NK-92 (cell line): Measurements from ENCODE around the gene FANCE.

Experiments used
- DNase-seq: peaks from one replicate; lab custom pipeline; 2025; ENCODE audit not compliant: unreplicated experiment; lab: John Stamatoyannopoulos, UW

The FANCE gene

DNA sequence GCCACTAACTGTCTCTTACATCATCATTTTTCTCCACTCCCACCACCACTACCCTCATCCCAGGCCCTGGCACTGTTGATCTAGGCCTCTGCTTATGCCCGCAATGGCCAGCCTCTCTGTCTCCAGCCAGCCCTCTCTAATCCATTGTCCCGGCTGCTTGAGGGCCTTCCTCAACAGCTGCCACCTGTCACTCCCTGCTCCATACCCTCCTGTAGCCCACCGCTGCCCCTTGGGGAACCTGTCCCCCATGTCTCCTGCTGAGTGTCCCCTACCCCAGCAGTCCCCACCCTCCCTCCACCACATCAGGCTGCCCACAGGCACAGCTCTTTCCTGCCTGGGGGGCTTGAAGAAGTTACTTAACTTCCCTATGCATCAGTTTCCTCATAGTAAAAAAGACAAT is 31.4 kb downstream of the FANCE start:
- DNase-seq: no peak

DNA sequence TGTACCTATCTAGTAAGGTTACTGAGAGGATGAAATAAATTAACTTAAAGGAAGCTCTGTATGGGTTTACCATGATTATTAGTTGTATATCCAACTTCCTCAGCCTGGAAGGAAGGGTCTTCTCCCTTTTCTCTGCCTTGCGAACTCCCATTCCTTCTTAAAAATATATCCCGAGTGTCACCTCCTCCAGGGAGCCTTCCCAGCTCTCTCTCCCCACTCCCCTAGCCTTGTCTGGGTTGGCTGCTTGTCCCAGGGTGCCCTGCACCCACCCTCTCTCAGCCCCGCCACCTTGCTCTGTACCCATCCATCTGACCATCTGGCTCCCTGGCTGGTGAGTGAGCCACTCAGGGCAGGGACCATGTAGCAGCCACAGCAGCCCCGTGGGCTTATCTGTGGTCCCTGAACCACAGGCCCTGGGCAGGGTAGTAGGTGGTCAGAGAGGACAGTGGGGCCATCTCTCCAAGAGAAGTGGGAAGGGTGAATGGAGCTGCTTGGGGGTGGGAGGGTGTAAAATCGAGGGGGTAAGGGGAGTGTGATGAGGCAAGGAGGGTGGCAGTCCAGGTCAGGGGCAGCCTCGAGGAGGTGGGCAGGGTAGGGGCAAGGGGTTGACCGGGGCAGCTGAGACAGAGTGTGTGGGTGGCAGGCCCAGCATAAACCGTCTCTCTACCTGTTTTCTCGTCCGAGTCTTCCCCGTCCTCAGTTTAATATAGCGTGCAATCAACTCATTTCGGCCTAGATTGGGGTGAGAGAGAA is 31.9 kb downstream of the FANCE start:
- no peak for DNase-seq

DNA sequence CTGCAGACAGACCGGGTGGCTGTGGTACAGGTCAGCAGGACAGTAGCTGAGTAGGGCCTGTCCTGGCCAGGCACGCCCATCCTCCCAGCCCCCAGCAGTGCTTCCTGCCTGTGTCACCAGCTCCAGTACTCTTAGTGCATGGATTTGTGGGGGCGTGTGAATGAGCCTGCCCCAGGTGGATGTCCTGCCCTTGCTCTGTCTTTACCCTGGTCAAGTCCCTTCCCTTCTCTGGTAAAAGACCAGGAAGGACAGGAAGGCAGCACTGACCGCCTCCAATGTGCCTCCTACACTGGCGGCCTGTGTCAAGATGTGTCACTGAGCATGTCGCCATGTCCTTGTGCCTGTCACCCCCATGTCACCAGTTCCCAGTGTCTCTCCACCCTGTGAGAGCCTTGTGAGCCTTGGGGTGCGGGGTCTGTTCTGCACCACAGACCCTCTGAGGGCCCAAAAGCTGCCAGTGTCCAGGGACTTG is 32.8 kb downstream of the FANCE start:
- no peak for DNase-seq

DNA sequence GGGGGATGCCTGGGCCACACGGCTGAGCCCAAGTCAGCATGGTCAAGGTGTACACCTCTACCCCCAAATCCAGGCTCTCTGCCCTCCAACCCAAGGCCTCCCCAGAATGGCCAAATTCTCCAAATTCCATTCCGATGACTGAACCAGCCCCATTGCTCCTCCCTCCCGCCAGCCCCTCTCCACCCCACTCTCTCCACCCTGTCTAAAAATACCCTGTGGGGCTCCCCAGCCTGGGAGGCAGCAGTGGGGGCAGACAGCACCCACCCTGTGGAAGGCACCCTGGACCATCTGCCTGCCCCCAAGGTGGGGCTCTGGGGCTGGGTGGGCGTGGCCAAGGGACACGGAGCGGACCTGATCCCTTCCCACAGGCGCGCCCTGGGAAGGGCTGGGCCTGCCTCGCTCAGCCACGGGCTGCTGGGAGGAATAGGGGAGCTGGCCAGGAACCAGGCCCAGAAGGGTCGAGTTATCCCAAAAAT is 33.3 kb downstream of the FANCE start:
- no peak for DNase-seq

DNA sequence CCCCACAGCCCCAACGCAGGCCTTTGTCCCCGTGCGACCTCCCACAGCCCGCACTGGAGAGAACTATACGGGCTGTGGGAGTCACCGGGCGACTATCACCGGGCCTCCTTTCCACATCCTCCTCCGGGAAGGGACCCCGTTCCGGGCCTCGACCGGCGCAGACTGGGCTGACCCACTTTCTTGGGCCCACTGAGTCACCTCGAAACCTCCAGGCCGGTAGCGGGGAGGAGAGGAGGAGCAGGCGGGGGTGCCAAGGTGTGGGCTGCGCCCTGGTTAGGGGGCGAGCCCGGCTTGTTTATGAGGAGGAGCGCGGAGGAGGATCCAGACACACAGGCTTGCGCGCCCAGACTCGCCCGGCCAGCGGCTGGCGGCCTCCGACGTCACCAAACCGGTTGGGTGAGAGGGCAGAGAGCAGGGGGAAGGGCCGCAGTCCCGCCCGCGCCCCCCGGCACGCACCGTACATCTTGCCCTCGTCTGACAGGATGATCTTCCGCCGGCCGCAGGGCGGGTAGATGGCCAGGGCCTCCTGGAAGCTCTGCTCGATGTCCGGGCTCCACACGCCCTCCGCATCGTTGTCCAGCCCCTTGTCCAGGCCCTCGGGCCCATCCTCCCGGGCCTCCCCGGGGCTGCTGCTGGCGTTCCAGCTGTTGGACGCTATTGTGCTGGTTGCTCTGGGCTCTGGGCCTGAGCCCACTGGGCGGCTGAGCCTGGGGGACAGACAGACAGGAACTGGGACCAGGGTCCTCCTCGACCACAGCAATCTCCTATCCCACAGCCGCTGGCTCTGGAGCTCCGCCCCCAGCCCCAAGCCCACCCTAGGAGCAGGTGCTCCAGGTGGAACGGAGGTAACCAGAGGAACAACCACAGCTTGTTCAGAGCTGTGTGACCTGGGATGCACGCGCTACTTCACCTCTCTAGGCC is 34.1 kb downstream of the FANCE start:
- DNase-seq: no peak

DNA sequence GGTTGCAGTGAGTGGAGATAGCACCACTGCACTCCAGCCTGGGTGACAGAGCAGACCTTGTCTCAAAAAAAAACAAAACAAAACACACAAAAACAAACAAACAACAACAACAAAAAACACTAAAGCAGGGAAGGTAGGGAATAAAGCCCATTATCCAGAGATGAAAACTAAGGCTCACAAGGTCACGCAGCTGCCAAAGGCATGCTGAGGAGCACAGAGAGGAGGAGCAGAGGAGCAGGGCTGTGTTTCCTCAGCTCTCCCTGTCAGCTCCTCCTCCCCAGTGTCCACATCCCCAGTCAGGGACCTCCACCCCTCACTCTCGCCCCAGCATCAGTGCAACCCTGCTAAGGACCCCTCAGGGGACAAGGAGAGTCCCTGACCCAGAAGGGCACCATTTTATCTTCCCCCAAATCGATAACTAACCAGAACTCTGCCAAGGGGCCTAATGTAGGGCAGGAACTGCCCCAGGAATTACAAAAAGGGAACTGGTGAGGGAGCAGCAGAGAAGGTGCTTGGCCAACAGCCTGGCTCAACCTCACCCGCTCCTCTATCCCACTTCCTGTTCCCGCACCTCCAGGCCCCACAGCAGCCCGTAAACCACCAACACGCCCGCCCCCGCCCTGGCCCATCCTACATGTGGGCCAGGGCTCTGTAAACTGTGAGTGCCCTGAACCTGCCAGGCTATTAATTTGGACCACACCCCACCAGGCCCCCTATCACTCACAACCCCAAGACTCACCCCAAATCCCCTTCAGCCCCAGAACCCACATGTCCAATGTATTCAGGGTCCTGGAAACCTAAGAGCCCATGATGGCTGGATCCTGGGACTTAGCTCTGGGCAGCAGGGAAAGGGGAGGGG is 35.7 kb downstream of the FANCE start:
- no peak for DNase-seq

DNA sequence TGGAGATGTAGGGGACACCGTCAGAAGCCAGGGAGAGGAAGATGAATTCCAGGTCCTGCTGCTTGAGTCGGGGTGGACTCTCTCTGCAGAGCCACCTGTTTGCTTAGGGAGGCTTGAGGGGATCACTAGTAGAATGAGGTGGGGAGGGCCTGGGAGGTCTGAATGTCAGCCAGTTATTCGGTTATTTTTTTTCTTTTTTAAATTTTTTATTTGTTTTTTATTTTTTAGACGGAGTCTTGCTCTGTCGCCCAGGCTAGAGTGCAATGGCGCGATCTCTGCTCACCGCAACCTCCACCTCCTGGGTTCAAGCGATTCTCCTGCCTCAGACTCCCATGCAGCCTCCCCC is 36.4 kb downstream of the FANCE start:
- no peak for DNase-seq

DNA sequence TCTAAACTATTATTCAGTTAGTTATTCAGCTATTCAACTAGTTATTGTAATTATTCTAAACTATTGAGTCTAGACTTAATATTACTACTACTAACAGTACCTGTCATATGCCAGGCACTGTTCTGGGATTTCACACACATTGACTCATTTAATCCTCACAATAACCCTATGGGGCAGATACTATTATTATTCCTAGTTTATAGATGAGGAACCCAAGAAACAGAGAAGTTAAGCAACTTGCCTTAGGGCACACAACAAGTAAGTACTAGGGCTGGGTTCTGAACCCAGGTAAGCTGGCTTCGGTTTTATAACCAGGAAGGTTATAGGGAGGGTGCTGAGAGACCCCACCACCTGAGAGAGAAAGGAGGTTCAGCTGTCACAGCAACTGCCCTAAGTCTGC is 36.9 kb downstream of the FANCE start:
- no peak for DNase-seq

DNA sequence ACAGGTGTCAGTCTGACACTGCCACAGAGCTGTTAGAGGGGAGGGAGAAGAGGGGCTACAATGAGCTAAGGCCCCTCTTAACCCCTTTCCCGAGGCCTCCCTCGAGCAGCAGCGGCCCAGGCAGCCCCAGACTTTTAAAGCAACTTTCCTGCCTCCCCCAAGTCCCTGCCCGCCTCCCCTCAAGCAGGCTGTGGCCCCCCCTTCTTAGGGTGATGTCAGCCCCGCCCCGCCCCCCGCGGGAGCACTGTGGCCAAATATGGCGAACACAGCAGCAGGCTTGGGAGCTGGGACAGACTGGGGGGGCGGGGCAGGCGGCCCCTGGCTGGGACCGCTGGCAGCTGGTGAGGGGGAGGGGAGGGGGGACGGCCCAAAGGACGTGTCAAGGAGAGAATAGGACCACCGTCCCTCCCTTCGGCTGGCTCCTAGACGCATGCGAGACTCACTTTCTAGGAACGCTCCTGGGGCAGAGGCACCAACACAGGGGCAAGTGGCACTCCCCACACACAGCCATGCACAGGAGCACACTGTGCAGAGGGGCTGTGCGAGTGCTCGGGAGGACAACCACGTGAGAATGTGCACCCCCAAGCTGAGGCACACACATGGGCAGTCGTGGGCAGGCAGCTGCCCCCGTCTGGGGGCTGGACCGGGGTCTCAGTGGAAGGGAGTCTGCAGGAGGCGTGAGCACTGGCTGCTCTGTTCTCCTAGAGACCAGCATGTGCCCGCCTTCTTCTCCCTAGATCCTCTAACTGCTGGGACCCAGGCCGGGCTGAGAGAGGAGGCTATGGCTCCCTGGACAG is 38.1 kb downstream of the FANCE start:
- DNase-seq: no peak

DNA sequence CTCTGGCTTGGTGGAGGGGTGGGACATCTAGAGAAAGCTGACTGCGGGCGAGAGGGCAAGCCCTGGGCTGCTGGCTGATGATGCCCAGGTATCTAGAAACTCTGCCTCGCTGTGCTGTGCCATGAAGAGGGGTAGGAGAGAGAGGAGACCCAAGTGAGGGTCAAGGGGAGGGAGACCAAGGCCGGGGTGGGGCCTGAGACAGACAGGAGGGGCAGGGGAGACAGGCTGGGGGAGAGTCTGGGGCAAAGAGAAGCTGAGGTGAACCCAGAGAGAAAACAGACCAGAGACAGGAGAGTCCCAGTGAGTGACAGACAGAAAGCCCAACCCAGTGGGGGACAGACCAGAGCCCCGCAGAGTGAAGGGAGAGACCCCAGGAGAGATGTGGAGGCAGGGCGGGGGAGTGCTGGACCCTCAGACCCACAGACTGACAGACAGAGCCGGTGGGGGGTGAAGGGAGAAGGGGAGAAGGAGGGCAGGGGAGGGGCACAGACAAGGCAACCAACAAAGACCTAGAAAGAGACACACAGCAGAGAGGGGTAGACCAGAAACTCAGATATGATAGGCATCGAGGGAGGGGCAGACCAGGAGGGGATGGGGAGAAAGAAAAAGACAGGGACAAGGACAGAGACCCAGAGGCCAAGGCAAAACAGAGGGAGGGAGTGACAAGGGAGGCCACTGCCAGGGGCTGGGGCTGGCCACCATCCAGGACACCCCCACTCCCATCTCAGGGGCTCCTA is 38.9 kb downstream of the FANCE start:
- DNase-seq: no peak

DNA sequence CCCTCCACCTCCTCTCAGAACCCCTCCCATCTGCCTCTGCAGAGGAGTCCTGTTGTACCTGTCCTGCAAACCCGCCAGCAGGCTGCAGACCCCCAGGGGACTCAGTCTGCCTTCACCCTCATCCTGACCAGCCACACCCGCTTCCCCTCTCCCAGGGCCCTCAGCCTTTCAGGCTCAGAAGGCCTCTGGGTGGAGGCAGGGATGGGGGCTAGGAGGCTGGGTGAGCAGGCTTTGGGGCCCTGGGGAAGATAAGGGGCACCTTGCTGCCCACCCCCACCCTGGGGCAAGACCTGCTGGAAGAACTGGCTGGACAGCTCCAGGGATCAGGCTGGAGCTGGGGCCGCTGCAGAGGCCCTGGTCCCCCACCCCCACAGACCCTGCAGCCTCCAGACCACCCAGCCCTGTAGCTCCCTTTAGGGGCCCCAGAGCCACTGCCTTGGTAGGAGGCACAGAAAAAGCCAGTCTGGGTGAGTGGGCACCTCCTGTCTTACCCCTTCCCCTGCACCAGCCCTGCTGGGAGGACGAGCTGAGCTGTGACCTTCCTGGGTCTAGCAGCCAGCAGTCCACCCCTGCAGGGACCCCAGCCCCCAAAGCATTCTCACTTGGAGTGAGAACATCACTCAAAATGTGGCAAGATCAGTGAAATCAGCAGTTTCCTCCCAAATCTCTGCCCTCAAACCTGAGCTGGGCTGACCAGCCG is 39.6 kb downstream of the FANCE start:
- DNase-seq: no peak

DNA sequence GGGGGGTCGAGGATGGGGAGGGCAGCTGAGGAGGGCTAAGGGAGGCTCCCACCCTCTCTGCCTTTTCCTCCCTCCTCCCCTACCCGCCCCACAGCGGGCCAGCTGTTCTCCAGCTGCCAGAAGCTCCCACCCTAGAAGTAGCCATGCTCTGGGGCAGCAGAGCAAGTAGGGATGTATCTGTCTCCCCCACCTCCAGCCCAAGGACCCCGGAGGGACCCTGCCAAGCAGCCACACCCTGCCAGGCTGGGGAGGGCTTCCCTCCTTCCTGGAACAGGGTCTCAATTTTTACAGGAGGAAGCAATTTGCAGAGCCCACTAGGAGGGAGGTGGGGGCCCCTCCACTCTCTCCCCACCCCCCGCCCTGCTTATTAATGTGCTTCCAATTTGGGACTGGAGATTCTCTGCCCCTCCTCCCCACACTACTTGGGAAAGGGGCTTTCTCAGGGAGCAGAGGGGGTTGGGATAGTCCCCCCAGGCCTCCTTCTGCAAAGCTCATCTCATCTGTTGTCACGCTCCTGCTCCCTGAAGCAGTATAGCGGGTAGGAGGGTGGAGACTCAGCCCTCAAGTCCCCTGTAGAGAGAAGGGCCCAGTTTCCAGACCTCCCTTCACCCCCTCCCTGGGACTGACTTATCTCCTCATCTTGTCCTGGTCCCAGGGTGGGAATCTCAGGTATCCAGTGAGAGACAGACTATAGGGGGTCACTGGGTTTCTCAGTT is 40.3 kb downstream of the FANCE start:
- no peak for DNase-seq

DNA sequence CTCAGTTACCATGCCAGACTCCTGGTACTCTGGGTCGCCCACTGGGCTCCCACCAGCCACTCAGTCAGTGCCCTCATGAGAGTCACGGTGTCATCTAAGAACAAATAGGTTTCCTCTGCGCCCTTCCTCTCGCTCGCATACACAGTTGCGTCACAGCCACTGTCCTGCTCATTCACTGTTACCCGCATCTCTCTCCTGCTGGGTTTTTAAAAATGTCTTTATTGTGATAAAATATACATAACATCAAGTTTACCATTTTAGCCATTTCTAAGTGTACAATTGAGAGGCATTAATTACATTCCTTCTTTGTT is 40.8 kb downstream of the FANCE start:
- DNase-seq: no peak

DNA sequence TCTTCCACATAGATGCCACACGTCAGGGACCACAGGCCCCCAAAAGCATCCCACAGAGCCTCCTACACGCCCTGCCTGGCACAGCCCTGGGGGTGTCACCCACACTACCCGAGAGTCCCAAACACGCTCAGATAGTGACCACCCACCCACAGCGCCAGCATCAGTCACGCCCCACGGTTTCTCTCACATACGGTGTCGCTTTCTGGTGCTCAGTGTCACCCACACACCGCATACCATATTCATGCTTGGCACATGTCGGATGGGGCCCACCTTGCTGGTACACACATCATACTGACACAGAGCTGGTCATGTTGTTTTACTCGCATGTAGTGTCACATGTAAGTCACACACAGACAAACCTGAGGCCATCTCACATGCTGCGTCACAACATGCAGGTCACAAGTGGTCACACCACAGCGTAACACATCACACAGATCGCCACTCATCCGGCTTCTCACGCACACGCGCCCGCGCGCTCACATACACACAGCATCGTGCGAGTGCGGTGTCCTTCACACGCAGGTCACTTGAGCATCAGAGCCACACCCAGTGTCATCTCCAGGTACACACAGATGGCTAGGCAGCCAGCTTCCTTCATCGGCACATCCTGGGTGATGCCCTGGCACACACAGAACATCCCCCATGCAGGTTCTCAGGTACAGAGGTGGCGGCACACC is 41.3 kb downstream of the FANCE start:
- no peak for DNase-seq

DNA sequence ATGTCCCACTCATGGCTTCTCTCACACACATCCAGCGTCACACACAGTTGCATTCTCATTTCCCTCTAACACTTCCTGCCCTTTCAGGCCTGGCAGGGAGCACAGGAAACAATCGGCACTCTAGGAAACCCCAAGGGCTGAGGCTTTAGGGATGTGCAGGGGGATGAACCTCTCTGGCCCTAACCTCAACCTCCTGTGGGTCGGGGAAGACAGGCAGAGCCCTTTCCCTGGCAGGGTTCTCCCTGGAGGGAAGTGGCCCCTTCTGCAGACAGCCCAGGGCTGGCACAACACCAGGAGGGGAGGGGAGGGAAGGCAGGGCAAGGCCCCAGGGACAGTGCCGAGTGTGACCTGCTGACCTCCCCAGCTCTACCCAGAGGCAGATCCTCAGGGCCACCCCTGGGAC is 42.0 kb downstream of the FANCE start:
- DNase-seq: no peak

DNA sequence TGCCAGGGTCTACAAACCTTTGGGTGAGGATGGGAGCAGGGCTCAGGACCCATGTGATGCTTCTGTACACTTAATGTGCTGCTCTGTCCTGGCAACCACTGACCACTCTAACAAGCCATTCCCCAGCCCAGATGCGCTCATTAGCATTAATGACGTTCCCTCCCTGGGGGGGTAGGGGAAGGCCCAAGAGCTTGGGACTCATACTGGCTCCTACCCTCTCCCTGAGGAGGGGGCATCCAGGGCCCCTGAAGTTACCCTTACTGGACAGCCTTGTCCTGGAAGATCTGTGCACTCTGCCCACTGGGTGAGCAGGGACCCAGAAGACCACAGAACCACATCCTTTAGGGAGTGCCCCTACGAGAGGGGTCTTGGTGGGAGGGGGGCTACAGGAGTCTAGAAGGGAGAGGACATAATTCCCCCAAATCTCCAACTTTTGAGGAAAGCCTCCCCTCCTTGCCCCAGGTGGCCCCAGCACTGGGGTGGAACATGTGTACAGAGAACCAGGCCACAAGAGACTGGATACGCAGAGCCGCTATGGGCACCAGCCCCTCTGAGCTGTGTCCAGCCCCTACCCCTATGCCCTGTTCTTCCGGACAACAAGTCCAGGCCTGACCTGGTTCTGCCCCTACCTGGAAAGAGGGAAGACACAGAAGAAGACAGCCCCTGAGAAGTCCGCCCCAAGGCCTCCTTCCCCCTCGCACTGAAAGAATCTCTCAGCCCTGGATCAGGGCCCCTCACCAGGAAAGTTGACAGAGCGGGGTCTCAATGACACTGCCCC is 43.3 kb downstream of the FANCE start:
- no peak for DNase-seq
